GM12891 (cell line): ENCODE results near the gene NCOA6.
"Not testable (repeated sequence)": the region's sequence is repeated elsewhere in the genome, so short reads cannot be mapped to it uniquely, and the experiment has no call there.

Source experiments
- DNase-seq: peaks from one replicate; pipeline ENCODE4 v3.0.0; 2011; ENCODE audit warnings: low spot score; ENCODE audit not compliant: insufficient read length
- FAIRE-seq: peaks from 2 replicates; lab custom pipeline; 2011; peaks lifted over from hg19 to GRCh38; lab: Jason Lieb, UNC
- PAX5 ChIP-seq: IDR thresholded peaks from 2 replicates; pipeline ENCODE4 v1.6.1; 2011; ENCODE audit warnings: low read length, moderate library complexity, mild to moderate bottlenecking; ENCODE audit not compliant: insufficient read depth, severe bottlenecking
- POLR2A ChIP-seq: IDR thresholded peaks from 2 replicates; pipeline ENCODE4 v1.6.1; 2011; ENCODE audit warnings: low read depth, low read length, control low read depth
- POLR2AphosphoS5 ChIP-seq: IDR thresholded peaks from 2 replicates; pipeline ENCODE4 v1.6.1; 2011; ENCODE audit warnings: low read depth, low read length, control low read depth
- POU2F2 ChIP-seq: IDR thresholded peaks from 2 replicates; pipeline ENCODE4 v1.6.1; 2011; ENCODE audit warnings: low read depth, mild to moderate bottlenecking, control low read depth, low read length, moderate library complexity
- SPI1 ChIP-seq: IDR thresholded peaks from 2 replicates; pipeline ENCODE4 v1.6.1; 2011; ENCODE audit warnings: low read depth, low read length, control low read depth
- TAF1 ChIP-seq: IDR thresholded peaks from 2 replicates; pipeline ENCODE4 v1.6.1; 2011; ENCODE audit warnings: low read depth, low read length, control low read depth

Gene NCOA6

GRCh38 chr20:34732523-34732922 lies 92.9 kb downstream of the NCOA6 start:
- no peak for TF ChIP-seq PAX5
- TF ChIP-seq POLR2A, result no peak
- TF ChIP-seq SPI1, result no peak
- TF ChIP-seq TAF1, result no peak
- TF ChIP-seq POU2F2, result no peak
- no peak for FAIRE-seq
- no peak for DNase-seq

DNA sequence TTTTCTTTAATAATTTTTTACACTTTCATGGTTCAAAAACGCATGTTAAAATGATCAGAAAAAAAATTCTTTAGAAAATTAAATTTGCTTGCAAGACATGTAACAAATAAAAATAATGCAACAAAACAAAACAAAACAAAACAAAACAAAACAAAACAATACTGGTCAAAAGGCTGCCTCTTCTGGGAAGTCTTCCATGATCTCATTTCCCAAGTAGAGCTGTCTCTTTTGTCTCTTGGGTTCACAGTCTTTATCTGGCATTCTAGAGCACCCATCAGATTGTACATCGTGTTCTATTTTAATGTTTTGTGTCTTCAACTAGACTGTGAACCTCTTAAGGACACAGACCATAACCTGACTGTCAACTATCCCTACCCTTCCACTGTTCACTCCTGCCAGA lies 96.0 kb downstream of the NCOA6 start:
- TF ChIP-seq TAF1 (no peak), SPI1 (no peak), POLR2AphosphoS5 (no peak), POLR2A (no peak), POU2F2 (no peak), PAX5 (no peak)
- no peak for FAIRE-seq
- DNase-seq, result no peak

- TF ChIP-seq POLR2AphosphoS5, result no peak
- TF ChIP-seq POLR2A, result no peak
- TF ChIP-seq POU2F2, result no peak
- TF ChIP-seq PAX5, result no peak
- no peak for TF ChIP-seq SPI1
- no peak for TF ChIP-seq TAF1
- FAIRE-seq (no peak), DNase-seq (no peak)
These were observed 101.3 kb downstream of the NCOA6 start for GRCh38 chr20:34724172-34724571.

- FAIRE-seq, DNase-seq: not testable (repeated sequence)
These were observed 102.9 kb downstream of the NCOA6 start for GRCh38 chr20:34722560-34722959.

DNA sequence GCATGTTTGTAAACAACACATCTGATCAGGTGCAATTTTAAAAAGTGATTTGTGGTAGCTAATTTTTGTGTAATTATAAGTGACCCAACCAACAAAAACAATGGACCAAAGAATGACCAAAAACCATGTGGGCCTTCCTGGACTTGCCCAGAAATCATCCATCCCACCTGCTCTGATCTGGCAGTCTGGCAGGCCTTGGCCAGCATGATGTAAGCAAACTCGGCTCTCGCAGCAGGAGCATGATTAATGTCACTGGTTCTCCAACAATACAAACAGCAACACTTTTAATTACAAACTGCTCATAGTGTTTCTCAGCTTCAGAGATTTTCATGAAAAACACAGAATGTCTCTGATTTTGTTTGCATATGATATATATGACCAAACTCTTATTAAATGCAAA lies 105.2 kb downstream of the NCOA6 start:
- FAIRE-seq (no peak), DNase-seq (no peak)
- no peak for TF ChIP-seq POLR2A

GRCh38 chr20:34719242-34720017 lies 106.0 kb downstream of the NCOA6 start:
- TF ChIP-seq POU2F2, result peak; percentile 82
- FAIRE-seq, result peak; percentile 70
- DNase-seq, result not testable (repeated sequence)

DNA sequence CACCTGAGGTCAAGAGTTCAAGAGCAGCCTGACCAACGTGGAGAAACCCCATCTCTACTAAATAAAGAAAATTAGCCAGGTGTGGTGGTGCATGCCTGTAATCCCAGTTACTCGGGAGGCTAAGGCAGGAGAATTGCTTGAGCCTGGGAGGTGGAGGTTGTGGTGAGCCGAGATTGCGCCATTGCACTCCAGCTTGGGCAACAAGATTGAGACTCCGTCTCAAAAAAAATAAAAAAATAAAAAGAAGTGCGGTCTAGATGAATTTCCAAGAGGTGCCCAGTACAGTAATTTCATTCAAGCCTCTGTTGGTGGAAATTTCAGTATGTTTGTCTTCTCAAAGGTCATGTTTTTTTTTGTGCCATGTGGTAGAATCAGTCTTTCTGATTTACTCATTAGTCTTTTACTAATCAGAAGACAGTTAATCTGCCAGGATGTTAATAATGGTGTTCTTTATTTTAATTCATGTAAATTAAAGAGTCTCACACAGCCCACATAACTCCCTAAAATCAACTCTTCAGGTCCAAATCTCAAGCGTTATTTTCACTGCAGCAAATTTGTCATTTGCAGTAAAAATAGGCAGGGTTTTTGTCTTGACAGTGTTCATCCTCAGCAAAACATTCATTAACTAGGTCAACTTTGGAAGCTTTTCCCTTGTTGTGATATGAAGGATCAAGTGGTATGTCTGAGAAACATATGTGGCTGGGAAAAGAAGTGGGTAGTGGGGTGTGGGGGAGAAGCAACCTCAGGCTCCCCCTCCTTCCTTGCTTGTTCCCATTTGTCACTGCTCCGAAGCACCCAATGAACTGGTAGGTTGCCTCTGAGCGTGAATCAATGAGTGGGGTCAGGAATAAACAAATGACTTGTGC lies 108.0 kb downstream of the NCOA6 start:
- no peak for TF ChIP-seq POLR2AphosphoS5
- TF ChIP-seq POLR2A, result no peak
- no peak for TF ChIP-seq TAF1
- no peak for TF ChIP-seq POU2F2
- no peak for TF ChIP-seq SPI1
- TF ChIP-seq PAX5, result no peak
- DNase-seq (no peak), FAIRE-seq (no peak)

DNA sequence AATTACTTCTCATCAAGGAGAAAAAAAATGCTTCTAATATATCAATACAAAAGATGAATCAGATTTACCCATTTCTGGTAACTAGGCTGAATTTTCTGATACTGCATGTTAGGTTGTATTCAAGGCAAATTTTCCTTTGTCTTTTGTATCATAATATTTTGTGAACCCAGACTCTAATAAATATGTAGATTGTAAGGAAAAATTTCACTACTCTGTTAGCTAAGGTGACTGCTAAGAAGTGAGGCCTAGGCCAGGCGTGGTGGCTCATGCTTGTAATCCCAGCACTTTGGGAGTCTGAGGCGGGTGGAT lies 108.6 kb downstream of the NCOA6 start:
- TF ChIP-seq SPI1 (no peak), POLR2AphosphoS5 (no peak), TAF1 (no peak), PAX5 (no peak), POLR2A (no peak), POU2F2 (no peak)
- DNase-seq (no peak), FAIRE-seq (no peak)

GRCh38 chr20:34715384-34715783 lies 110.1 kb downstream of the NCOA6 start:
- no peak for TF ChIP-seq SPI1
- no peak for TF ChIP-seq PAX5
- no peak for TF ChIP-seq POLR2A
- no peak for TF ChIP-seq TAF1
- no peak for TF ChIP-seq POU2F2
- TF ChIP-seq POLR2AphosphoS5, result no peak
- no peak for FAIRE-seq
- no peak for DNase-seq

DNA sequence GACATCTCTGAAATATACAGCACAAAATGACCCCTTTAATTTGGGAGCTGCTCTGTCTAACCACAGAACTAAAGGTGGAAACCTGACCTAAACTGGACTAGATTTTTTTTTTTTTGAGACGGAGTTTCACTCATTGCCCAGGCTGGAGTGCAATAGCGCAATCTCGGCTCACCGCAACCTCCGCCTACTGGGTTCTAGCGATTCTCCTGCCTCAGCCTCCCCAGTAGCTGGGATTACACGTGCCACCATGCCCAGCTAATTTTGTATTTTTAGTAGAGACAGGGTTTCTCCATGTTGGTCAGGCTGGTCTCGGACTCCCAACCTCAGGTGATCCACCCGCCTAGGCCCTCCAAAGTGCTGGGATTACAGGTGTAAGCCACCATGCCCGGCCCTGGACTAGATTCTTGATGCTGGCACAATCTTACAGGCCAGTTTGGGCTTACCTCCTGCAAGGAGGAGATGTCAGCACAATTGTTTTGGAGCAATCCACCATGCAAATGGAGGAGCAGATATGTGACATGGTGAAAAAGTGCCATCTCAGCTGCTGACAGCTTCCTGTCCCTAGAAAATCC lies 111.4 kb downstream of the NCOA6 start:
- TF ChIP-seq POLR2A, result 0 out of 2 replicates have a peak, but pooled peaks have one; percentile 7
- FAIRE-seq, DNase-seq: not testable (repeated sequence)
